Measurements from ENCODE around the gene ATP5F1E.
"Not testable (repeated sequence)": the region's sequence is repeated elsewhere in the genome, so short reads cannot be mapped to it uniquely, and the experiment has no call there.

The ATP5F1E gene

DNA sequence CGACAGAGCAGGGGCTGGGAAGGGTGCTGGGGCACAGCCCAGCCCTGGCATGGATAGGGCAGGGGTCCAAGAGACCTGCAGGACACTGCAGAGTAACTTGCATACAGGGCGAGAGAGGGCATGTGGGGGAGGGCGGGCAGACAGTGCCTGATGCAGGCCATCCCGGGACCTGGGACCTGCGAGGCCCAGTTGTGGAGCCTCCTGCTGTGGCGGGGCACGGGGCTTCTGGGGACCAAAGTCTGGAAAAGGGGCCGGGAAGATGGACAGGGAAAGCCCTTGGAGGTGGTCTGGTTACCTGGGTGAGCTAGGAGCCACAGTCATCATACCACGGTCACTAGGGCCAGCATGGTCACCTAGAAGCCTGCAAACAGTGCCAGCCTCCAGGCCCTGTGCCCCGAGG is 13.3 kb downstream of the ATP5F1E start:
- no peak for DNase-seq

DNA sequence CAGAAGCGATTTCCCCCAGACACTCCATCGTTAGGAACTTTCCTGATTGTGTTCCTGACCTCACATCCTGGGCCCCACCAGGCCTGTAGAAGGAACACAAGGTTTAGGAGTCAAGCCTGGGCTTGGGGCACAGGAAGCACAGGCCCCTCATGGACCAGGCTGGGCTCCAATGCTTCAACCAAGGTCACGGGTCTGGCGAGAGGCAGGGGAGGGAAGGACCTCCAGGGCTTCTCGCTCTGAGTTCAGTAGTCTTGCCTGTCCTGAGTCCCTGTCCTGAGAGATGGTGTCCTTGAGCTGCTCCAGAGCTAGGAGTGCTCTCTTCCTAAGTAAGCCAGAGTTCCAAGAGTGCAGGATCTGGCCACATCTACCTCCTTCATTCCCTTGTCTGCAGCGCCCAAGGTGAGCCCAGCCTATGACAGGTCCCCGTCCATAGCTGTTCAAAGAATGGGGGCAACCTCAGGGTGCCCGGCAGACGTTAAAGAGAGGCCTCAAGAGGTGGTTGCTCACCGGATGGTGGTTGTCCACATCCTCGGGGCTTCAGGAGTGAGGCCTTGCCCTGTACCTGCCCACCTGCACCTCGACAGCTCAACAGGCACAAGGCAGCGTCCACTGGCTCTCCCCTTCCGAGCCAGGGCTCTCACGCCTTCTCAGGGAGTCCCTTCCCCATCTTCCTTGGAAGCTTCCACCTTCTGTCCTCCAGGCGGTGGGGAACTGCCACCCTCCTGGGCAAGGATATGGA is 14.5 kb downstream of the ATP5F1E start:
- DNase-seq, result no peak

DNA sequence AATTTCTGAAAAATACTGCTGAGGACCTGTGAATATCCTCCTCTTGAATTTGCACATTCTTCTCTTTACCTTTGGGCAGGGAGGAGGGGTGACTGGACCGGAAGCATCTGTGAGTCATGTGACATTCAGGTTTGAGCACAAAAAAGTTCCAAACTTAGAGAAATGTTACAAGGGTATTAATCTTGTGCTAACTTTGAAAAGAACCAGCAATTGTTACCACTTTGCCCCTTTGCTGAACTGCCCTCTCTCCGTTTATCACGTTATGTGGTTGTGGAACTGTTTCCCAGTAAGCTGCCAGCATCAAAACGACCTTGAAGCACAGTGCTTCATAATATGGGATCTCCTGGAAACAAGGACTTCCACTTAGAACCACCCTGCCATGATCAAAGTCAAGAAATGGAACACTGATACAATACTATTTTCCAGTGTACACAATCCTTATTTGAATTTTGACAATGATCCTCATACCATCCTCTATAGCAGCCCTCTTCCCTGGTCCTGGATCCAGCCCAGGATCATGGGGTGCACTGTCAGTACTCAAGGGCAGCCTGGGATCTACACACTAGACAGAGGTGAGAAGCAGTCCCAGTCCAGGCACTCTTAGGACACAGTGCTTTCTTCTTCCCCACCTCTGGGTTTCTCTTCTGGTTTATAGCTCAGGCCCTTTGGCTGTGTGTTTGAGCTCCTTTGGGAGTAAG is 15.2 kb downstream of the ATP5F1E start:
- peak; percentile 37 for DNase-seq

DNA sequence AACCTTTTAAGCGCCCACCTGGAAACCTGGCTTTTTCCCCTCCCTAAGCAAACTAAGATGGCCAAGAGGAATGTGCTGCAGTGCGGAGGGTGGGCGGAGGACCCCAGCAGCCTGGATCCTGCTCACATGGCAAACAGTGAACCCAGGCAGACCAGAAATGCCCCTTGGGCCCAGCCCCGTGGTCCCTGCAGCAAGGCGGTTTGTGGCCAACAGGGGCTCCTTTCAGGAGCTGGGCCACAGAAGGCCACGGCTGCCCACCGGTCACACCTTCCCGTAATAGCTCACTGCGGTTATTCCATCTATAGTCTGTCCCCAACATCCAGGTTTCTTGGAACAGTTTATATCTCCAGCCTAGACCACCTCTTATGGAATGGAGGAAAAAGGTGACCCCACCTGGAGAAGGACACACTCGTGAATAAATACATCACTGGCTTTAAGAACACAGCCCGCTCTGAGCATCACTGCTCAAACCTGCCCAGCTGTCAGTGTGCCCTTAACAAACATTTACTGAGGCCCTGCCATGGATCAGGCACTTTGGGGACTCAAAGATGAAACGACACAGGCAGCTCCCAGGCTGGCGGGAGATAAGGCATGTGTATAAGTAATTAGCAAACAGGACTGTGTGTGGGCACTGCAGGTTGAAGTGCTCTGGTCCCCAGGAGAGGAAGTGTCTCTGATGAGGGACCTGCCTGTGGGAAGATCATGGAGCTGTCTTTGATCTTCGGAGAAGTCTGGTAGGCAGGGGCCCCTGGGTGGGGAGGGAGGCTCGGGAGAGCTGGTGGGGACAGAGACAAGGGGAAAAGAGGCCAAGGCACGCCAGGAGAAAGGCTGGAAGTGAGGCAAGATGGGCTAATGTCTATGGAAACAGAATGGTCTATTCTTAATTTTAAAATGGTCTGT is 16.1 kb downstream of the ATP5F1E start:
- DNase-seq, result peak; percentile 68

DNA sequence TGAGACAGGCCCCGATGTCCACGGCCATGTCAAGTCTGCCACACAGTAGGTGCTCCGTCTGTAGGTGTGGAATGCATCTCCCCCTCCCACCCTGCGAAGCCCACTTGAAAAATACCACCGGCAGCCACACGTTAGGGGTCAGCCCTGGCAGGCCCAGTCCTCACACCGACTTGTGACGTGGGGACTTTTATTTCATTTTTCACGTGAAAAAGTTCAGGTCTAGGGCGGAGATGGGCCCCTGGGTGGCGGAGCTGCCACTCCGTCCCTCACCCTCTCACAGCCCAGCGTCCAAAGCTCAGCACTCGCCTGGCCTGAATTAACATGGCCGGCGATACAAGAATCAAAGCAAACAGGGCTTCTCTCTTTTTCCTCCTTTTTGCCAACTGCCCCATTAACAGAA is 16.7 kb downstream of the ATP5F1E start:
- no peak for DNase-seq

DNA sequence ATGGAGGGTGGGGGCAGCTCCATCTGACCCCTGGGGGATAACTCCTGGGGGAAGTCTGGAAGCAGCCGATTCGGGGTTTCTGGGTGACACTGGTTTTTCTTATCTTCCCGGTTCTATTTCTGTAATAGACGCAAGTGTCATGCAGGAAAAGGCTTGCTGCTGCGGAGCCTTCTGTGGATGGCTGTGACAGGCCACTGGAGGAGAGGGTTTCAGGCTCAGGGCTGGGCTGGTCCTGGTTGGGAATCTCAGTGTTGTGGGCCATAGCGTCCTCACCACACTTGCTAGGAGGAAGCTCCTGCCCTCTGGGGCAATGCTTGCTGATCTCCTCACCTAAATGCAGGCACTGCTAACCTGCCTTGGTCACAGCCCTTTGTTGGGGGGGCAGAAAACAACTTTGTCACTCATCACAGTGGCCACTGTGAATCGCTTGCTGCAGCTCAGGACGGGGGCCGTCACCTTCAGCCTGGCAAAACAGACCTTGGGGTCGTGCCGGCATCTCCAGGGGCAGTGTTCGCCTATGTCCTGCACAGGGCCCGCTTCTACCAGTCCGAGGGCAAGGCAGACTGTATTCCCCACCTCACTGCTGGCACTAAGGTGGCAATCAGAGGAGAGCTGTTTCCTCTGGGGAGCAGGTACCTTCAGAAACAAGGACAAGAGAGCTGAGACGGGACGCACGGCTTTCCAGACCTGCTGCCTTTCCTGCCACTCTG is 17.3 kb downstream of the ATP5F1E start:
- peak; percentile 44 for DNase-seq

DNA sequence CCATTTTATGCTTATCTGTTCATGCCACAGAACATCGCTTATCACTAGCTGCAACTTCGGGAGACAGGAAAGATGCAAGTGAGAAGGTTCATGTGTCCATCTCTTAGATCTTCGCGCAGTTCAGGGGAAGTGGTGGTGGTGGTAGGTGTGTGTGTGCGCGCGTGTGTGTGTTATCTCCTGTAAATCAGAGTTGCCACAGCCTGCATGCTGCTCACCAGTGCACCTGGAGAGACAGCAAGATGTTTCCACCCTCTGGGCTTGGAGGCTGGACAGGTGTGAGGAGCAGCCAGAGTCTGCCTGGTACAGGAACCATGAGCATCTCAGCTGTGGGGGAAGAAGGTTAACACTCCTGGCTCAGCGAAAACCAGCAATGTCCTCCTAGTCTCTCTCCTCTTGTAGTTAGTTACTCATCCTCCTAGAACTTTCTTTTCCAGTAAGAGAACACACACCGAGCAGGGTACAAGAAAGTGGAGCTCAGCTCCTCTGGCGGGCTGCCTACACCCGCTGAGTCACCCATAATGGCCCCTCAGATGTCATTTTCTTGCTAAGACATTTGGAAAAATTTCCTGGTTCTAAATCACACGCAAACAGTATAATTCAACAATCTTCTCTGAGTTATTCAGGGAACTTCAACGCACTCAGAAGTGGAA is 18.1 kb downstream of the ATP5F1E start:
- DNase-seq, result no peak

DNA sequence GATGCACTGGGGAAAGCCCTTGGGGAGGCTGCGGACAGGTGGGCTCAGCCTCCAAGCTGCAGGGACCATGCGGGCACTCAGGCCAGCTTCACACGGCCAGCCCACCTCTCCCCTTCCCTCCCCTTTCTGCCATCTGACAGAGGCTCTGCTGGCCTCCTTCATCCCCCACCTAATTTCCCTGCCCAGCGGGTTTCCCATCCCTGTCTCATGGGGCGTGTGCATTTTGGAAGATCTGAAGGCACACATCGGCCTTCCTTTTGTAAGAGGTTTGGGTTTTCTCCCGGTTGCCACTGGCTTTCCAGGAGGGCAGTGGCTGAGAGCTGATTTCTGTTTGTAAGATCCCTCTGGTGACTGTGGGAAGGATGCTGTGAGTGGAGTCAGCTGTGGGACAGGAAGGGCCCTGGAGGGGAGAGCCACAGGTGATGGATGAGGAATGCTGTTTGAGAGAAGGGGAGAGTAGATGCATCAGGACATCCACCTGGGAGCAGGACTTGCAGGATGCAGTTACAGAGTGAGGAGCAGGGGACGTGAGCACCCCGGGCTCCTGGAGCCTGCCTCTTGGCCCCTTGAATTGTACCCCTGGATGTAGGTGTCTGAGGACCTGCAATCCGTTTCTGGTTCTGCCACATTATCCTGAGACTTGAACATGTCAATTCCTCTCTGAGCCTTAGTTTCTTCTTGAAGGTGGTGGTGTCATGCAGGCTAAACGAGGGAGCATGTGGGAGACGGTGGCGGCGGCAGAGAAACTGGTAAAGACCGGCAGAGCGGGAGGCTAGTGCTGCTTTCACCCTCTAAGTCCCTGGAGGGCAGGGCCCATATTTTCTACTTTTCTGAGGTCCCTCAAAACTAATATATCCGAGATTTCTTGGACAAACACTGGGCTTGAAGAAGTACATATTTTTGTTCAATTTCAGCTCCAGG is 18.8 kb downstream of the ATP5F1E start:
- DNase-seq, result no peak

DNA sequence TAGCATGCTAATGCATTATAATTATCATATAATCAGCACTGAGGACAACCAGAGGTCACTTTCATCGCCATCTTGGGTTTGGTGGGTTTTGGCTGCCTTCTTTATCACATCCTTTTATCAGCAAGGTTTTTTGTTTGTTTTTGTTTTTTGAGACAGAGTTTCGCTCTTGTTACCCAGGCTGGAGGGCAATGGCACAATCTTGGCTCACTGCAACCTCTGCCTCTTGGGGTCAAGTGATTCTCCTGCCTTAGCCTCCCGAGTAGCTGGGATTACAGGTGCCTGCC is 20.3 kb downstream of the ATP5F1E start:
- DNase-seq, result not testable (repeated sequence)

DNA sequence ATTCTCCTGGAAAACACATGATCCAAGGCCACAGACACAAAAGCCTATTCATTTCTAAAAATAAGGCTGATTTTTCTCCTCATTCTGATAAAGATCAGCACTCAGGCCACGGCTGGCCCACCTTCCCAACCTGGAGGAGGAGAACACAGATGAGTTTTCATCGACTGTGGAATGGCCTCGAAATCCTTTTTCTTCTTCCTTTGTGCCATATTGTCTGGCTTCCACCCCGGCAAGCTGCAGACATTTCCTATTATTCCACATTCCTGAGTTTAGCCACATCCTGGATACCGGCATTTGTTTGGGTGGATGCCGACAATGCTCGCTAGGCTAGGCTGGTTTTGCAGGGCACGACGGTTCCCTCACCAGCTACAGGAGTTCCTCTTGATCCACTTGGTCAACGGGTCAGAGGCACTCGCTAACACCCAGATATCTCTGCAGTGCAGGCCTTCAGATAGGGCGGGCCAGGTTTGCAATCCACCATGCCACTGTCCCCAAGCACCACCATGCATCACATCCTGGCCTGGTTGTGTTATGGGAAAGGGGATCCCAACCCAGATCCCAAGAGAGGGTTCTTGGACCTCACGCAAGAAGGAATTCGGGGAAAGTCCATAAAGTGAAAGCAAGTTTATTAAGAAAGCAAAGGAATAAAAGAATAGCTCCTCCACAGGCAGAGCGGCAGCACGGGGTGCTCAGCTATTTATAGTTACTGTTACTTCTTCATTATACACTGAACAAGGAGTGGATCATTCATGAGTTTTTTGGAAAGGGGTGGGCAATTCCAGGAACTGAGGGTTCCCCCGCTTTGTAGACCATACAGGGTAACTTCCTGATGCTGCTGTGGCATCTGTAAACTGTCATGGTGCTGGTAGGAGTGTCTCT is 20.9 kb downstream of the ATP5F1E start:
- peak; percentile 86 for DNase-seq

DNA sequence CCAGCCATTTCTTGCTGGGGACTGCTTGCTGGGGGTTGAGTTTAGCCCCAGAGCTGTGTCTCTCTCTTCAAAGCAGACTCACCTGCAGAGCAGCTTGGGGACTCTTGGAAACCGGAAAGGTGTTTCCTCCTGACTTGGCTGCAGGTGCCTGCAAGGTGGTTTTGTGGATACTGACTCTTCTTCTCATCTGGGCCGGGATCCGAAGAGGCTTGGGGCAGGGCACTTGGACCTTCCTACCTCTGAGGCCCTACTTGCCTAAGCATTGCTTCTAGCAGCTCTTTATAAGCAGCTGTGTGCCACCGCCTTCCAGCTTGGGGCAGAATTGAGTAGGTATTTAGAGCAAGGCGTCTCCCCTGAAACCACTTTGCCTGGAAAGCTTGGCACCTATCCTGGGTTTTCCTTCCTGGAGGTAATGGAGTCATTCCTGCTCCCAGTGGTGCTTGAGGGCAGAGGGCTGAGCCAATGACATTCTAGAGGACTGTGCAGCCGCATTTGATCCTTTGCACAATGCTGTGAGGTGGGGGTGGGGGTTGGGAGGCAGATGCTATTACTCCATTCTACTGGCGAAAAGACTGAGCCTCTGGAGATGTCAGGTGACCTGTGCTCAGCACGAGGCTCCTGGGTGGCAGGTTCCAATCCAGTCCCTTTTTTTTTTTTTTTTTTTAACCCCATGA is 21.7 kb downstream of the ATP5F1E start:
- DNase-seq, result no peak

DNA sequence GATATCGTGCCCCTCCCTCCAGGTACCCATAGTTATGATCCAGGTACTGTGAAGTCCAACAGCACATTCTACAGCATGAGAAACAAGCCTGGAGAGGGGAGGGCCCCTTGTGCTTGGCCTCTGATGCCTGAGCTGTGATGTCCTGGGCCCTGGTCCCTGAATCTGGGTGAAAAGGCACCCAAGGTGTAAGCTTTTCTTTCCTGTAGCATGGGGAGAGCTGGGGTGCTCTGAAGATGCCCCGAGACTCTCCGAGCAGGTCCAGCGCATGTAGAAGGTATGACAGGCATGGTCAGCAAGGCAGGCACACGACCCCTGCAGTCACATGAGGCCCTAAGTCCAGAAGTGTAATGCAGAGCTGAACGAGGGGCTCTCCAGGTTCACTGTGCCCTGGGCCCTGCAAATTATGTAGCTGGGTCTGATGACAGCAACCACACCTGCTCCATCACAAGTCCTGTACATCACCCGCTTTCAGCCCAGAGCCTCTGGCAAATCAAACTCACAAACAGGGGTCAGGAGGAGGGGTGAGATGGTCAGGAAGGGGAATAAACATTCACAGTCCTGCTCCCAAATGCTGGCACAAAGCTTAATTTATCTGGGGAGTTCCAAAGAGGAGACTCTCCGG is 23.3 kb downstream of the ATP5F1E start:
- no peak for DNase-seq

DNA sequence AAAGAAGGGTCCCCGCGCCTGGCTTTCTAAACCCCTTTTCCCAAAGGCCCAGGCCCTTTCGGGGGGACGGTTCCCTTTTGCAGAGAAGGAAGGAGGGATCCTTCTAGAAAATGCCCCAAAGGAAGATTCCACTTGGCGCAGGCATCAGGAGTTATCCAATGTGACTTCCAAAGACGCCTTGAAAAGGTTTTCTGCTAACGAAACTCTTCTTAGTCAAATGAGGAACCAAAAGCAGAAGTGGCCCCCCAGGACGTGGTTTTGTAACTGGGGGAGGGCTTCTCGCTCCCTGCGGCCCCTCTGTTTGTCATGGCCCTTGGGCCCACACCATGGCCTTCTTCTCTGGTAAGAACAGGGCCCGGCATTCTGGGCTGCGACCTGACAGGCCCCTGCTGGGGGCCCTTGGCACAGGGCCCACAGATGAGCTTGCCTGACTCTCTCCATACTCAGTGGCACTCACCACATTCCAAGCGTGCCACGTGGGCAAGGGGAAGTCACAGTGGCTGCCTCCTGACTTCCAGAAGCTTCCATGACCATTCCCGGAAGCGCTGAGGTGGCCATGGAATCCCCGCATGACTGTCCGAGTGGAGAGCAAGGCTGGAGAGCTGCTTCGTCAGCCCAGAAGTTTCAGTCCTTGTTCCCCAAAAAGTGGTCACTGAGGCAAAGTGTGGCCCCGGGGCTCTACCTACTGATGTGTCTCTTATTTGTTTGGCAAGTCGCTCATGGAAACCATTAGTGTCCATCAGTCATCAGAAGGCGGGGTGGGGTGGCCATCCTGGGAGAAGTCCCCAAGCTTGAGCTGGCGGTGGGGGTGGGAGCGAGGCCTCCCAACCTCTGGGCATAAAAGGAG is 24.2 kb downstream of the ATP5F1E start:
- peak; percentile 29 for DNase-seq

DNA sequence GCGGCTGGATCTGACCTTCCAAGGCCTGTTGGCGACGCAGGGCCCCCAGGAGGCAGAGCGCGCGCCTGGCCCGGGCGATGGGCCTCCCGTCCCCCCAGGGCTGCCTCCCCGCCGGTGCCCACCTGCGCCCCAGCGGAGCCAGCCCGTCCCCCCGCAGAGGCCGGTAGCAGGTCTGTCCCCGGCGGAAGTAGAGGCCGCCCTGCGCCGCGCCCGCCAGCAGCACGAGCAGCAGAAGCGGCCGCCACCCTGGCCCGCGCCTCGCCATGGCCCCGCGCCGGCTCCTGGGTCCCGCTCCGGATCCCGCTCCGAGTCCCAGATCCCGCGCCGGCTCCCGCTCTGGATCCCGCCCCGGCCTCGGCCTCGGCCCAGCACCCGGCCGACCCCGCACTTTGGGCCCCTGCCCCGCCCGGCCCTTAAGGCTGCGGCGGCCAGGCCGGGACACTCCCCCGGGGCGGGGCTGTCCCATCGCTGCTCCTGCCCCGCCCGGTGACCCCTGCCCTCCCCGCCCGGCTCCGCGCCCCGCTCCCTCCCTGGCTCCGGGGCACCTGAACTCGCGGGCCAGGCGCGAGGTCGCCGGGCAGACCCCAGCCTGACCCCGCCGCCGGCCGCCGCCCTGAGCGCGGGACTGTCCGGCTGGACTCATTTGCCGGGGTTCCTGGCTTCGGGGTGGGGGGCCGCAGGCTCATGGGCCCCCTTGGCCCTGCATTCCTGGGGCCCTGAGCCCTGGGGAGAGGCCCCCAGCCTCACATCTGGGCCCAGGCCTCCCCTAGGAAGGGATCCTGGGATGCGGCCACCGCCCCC is 25.1 kb downstream of the ATP5F1E start, which contains the start of gene CTSZ:
Gene CTSZ, minus strand, starts transcription at position 391 of the 801 bp plus-strand sequence. Its CDS starts 126 bp downstream, at position 265.
- peak; percentile 52 for DNase-seq

DNA sequence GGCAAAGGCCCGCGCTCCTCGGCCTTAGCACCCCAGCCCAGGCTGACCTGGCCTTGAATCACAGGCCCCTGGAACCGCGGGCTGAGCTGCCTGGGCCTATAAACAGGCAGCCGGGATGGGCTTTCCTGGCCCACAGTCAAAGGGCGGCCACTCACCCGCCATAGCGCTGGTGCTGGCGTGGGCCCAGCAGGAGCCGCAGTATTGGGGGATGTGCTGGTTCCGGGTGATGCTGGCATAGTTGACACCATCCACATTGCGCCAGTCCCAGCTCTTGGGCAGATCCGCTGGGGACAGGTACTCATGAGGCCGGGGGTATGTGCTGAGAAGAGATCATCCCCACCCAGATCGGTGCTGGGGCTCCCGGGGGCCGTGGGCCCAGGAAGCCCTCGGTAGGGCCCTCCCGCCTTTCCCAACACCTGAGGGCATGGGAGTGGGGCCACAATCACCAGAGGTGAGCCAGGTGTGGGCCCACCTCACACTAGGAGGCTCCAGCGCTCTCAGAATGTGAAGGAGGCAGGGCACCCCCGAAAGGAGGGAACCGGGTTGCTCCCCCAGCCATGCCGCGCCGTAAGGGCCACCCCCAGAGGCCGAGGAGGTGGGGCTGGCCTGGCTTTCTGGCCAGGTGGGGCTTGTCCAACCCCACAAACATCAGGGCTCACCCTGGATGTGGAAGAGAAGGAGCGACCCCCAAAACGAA is 25.8 kb downstream of the ATP5F1E start:
- no peak for DNase-seq

DNA sequence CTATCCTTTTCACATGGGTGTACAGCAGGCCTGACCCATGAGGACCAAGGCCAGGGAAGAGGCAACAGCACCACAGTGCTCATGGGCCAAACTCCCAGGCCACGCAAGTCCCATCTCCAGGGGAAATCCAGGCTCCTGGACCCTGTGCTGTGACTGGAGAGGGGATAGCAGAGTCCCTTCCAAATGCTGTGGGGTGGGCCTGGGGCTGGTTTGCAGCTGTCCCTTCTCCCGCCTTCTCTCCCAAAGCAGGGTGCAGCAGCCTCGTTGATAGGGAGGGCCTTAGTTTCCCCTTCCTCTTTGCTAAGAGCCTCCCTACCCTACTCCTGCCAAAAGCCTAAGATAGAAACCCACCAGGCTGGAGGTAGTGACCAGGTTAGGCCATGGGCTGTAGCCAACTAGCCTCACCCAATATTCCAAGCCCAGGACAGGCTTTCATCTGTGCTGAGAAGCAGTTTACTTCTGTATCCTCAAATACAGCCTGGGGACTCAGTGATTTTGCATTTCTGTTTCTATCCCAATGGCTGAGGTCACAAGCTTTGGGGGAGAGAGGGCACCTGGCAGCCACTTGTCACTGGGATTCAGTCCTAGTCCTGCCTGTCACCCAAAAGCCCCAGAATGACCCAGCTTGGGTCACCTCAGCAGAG is 26.5 kb downstream of the ATP5F1E start:
- no peak for DNase-seq

Data from hematopoietic multipotent progenitor cell treated with erythropoietin and hydrocortisone succinate and interleukin-3 and kit ligand, for 8 days (in vitro differentiated cells).